ENCODE data around the gene TBX21.

- TF ChIP-seq POLR2AphosphoS5 (IDR thresholded peaks at IDR 0.05; ENCODE audit: low read depth, low read length) (no peak), POLR2A (IDR thresholded peaks at IDR 0.05; ENCODE audit: low read depth, low read length) (no peak)
Measured at GRCh38 chr17:47704116-47704515, 28.9 kb upstream of the TBX21 start.

All from GM12892 (cell line).